Neural cell (in vitro differentiated cells): ENCODE data around the gene OPRD1. TPM values are rescaled to one million over a fixed set of nuclear protein-coding genes. Genes with fewer than 3 reads are reported as not detected.

Experiments used
- H2AFZ ChIP-seq: fragments of 200-600, 300-800 bp; sonication (generic), shearing (Covaris generic); 2 replicates; pipeline ENCODE4 v1.6.0; 2014; ENCODE audit warnings: low read depth, mild to moderate bottlenecking, antibody characterized with exemption, low read length, moderate library complexity
- H3F3A ChIP-seq: fragments of 200-600 bp; shearing (Covaris generic); 2 replicates; pipeline ENCODE4 v1.6.1; 2016; ENCODE audit warnings: mild to moderate bottlenecking, moderate library complexity, mixed read lengths, antibody characterized with exemption, low read length; ENCODE audit not compliant: insufficient read depth, poor library complexity, severe bottlenecking
- H3K27ac ChIP-seq: fragments of 200-600, 300-800 bp; sonication (generic), shearing (Covaris generic); 2 replicates; pipeline ENCODE4 v1.5.1; 2014; ENCODE audit warnings: mild to moderate bottlenecking, low read length, moderate library complexity
- H3K27me3 ChIP-seq: fragments of 300-800, 200-600 bp; sonication (generic), shearing (Covaris generic); 2 replicates; pipeline ENCODE4 v1.6.0; 2014; ENCODE audit warnings: mild to moderate bottlenecking, low read depth, low read length, moderate library complexity; ENCODE audit not compliant: insufficient read depth
- H3K36me3 ChIP-seq: fragments of 300-800, 200-600 bp; sonication (generic), shearing (Covaris generic); 2 replicates; pipeline ENCODE4 v1.5.1; 2014; ENCODE audit warnings: mild to moderate bottlenecking, antibody characterized with exemption, low read length, moderate library complexity; ENCODE audit not compliant: insufficient read depth
- H3K4me2 ChIP-seq: fragments of 300-800, 200-600 bp; sonication (generic), shearing (Covaris generic); 2 replicates; pipeline ENCODE4 v1.6.0; 2014; ENCODE audit warnings: mild to moderate bottlenecking, low read length
- H3K4me3 ChIP-seq: fragments of 300-800, 200-600 bp; sonication (generic), shearing (Covaris generic); 2 replicates; pipeline ENCODE4 v1.5.1; 2014; ENCODE audit warnings: mild to moderate bottlenecking, low read length, moderate library complexity
- H3K79me2 ChIP-seq: fragments of 200-600 bp; shearing (Covaris generic); replicated peaks from 2 replicates; pipeline ENCODE4 v1.6.0; 2014; ENCODE audit warnings: mild to moderate bottlenecking, low read length, moderate library complexity; ENCODE audit not compliant: insufficient read depth
- H3K9ac ChIP-seq: fragments of 300-800, 200-600 bp; sonication (generic), shearing (Covaris generic); 2 replicates; pipeline ENCODE4 v1.6.1; 2016; ENCODE audit warnings: mild to moderate bottlenecking, low read length, mixed read lengths
- H3K9me2 ChIP-seq: fragments of 200-600 bp; shearing (Covaris generic); 2 replicates; pipeline ENCODE4 v1.6.1; 2016; ENCODE audit warnings: mild to moderate bottlenecking, low read length, mixed read lengths; ENCODE audit not compliant: insufficient read depth
- H3K9me3 ChIP-seq: fragments of 200-600, 300-800 bp; sonication (generic), shearing (Covaris generic); 2 replicates; pipeline ENCODE4 v1.6.1; 2016; ENCODE audit warnings: mild to moderate bottlenecking, mixed run types, low read length, moderate library complexity, mixed read lengths
- H4K20me1 ChIP-seq: fragments of 200-600 bp; shearing (Covaris generic); 2 replicates; pipeline ENCODE4 v1.6.1; 2016; ENCODE audit warnings: mild to moderate bottlenecking, mixed run types; ENCODE audit not compliant: insufficient read depth
- EP300 ChIP-seq: fragments of 450-650 bp; conservative IDR thresholded peaks from 2 replicates; pipeline ENCODE4 v1.6.1; 2014; ENCODE audit warnings: antibody characterized with exemption, mild to moderate bottlenecking, moderate library complexity; ENCODE audit not compliant: poor library complexity, severe bottlenecking
- EZH2 ChIP-seq: fragments of 200-600, 300-800 bp; shearing (Covaris generic), sonication (generic); IDR thresholded peaks from 2 replicates; pipeline ENCODE4 v1.6.1; 2014; ENCODE audit warnings: antibody characterized with exemption, low read length, borderline replicate concordance, mild to moderate bottlenecking; ENCODE audit not compliant: insufficient read depth, poor library complexity, severe bottlenecking
- MXI1 ChIP-seq: fragments of 450-650 bp; conservative IDR thresholded peaks from 2 replicates; pipeline ENCODE4 v1.6.1; 2014; ENCODE audit warnings: antibody characterized with exemption, mild to moderate bottlenecking; ENCODE audit not compliant: poor library complexity, severe bottlenecking
- POLR2AphosphoS5 ChIP-seq: IDR thresholded peaks from 2 replicates; pipeline ENCODE4 v1.6.1; 2012
- RAD21 ChIP-seq: fragments of 450-650 bp; conservative IDR thresholded peaks from 2 replicates; pipeline ENCODE4 v1.6.1; 2014; ENCODE audit warnings: antibody characterized with exemption, mild to moderate bottlenecking, moderate library complexity
- SMC3 ChIP-seq: fragments of 450-650 bp; conservative IDR thresholded peaks from 2 replicates; pipeline ENCODE4 v1.6.1; 2014; ENCODE audit warnings: antibody characterized with exemption, mild to moderate bottlenecking, moderate library complexity; ENCODE audit not compliant: poor library complexity
- TAF1 ChIP-seq: IDR thresholded peaks from 2 replicates; pipeline ENCODE4 v1.6.1; 2012; ENCODE audit warnings: low read depth
- polyA plus RNA-seq: library from polyadenylated mRNA; depleted of rRNA; stranded (reverse); fragments of >200 nt; gene quantifications from 2 replicates; pipeline ENCODE4 v1.2.3, GENCODE V29; 2014
- TF ChIP-seq, protein P1 (sequence below): IDR thresholded peaks from 2 replicates; pipeline ENCODE4 v1.6.1; 2012; ENCODE audit warnings: borderline replicate concordance
- TF ChIP-seq, protein P2 (sequence below): fragments of 450-650 bp; IDR thresholded peaks from 2 replicates; pipeline ENCODE4 v1.5.1; 2014; ENCODE audit warnings: antibody characterized with exemption, mild to moderate bottlenecking, moderate library complexity; ENCODE audit not compliant: poor library complexity, severe bottlenecking

The OPRD1 gene
- polyA plus RNA-seq, 1 donor from 2014 or later: 0.09 TPM

DNA sequence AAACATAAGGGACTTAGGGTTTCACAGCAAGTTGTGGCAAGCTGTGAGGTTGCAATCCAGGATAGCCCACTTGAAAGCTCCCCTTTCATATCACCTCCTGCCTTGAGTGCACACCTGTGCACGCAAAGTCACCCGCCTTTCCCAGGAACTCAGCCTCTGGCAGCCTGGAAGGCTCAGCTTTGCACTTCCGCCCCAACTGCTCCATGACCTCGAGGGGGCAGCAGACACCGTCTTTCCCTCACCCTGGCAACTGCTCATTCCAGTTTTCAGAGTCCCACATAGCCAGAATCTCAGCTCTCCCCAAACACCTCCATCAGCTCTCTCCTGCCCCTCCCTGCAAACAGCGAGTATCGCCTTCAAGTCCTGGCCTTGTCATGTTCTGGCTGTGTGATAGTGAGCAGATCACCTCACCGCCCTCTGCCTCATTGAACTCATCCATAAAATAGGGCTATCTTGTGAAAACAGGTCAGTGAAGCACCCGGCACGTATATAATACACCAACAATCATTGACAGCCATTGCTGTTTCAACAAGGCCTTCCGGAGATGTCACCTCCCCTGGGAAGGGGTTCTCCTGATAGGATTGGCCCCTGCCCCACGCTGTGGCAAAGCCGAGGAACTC, 70.1 kb downstream of the OPRD1 start:
- Histone ChIP-seq H3K4me2 (no peak overlapping the region), H3K4me3 (no peak overlapping the region), H3K27me3 (peaks cover 10% of the 10 kb centered on the region)

DNA sequence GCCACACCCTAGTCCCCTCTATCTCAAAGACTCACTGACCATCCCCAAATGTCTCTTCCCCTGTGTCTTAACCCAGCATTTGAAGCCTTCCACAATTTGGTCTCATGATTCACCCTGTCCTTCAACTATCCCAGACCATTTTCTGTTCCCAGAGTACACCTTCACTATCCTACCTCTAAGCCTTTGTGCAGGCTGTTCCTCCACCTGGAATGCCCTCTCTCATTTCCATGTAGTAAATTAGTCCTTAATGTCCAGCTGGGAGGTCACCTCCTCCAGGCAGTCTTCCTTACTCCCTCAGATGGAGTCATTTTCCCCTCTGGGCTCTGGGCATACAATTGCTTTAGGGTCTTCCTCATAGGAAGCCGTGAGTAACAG, 71.3 kb downstream of the OPRD1 start:
- Histone ChIP-seq H3K9ac (no peak overlapping the region), H4K20me1 (no peaks in the 10 kb centered on the region), H3K9me2 (no peaks in the 10 kb centered on the region), H3K36me3 (no peaks in the 10 kb centered on the region), H3K27me3 (peaks cover 22% of the 10 kb centered on the region), H2AFZ (no peak overlapping the region), H3K79me2 (no peaks in the 10 kb centered on the region), H3K9me3 (no peaks in the 10 kb centered on the region), H3F3A (peaks cover 4% of the 10 kb centered on the region), H3K27ac (no peak overlapping the region), H3K4me3 (no peak overlapping the region), H3K4me2 (no peak overlapping the region)
- TF ChIP-seq RAD21 (no peak), SMC3 (no peak), EP300 (no peak), EZH2 (no peak), TAF1 (no peak), MXI1 (no peak), POLR2AphosphoS5 (no peak)
- TF ChIP-seq, protein P1, sequence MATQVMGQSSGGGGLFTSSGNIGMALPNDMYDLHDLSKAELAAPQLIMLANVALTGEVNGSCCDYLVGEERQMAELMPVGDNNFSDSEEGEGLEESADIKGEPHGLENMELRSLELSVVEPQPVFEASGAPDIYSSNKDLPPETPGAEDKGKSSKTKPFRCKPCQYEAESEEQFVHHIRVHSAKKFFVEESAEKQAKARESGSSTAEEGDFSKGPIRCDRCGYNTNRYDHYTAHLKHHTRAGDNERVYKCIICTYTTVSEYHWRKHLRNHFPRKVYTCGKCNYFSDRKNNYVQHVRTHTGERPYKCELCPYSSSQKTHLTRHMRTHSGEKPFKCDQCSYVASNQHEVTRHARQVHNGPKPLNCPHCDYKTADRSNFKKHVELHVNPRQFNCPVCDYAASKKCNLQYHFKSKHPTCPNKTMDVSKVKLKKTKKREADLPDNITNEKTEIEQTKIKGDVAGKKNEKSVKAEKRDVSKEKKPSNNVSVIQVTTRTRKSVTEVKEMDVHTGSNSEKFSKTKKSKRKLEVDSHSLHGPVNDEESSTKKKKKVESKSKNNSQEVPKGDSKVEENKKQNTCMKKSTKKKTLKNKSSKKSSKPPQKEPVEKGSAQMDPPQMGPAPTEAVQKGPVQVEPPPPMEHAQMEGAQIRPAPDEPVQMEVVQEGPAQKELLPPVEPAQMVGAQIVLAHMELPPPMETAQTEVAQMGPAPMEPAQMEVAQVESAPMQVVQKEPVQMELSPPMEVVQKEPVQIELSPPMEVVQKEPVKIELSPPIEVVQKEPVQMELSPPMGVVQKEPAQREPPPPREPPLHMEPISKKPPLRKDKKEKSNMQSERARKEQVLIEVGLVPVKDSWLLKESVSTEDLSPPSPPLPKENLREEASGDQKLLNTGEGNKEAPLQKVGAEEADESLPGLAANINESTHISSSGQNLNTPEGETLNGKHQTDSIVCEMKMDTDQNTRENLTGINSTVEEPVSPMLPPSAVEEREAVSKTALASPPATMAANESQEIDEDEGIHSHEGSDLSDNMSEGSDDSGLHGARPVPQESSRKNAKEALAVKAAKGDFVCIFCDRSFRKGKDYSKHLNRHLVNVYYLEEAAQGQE: no peak
- TF ChIP-seq, protein P2, sequence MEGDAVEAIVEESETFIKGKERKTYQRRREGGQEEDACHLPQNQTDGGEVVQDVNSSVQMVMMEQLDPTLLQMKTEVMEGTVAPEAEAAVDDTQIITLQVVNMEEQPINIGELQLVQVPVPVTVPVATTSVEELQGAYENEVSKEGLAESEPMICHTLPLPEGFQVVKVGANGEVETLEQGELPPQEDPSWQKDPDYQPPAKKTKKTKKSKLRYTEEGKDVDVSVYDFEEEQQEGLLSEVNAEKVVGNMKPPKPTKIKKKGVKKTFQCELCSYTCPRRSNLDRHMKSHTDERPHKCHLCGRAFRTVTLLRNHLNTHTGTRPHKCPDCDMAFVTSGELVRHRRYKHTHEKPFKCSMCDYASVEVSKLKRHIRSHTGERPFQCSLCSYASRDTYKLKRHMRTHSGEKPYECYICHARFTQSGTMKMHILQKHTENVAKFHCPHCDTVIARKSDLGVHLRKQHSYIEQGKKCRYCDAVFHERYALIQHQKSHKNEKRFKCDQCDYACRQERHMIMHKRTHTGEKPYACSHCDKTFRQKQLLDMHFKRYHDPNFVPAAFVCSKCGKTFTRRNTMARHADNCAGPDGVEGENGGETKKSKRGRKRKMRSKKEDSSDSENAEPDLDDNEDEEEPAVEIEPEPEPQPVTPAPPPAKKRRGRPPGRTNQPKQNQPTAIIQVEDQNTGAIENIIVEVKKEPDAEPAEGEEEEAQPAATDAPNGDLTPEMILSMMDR: no peak

More for the DNA sequence above, 70.1 kb downstream of the OPRD1 start:
- H3K9me3 ChIP-seq: no peaks in the 10 kb centered on the region
- H3K36me3 ChIP-seq: no peaks in the 10 kb centered on the region
- no peaks in the 10 kb centered on the region for H3K79me2 ChIP-seq
- H2AFZ ChIP-seq: no peak overlapping the region
- no peaks in the 10 kb centered on the region for H4K20me1 ChIP-seq
- no peak overlapping the region for H3K9ac ChIP-seq
- H3K27ac ChIP-seq: no peak overlapping the region
- no peaks in the 10 kb centered on the region for H3K9me2 ChIP-seq
- peaks cover 4% of the 10 kb centered on the region for H3F3A ChIP-seq
- TF ChIP-seq, protein P2: peak; percentile 97
- TF ChIP-seq, protein P1: no peak
- peak; percentile 99 for TF ChIP-seq SMC3
- peak; percentile 99 for TF ChIP-seq RAD21
- TF ChIP-seq MXI1: no peak
- no peak for TF ChIP-seq POLR2AphosphoS5
- TF ChIP-seq EZH2: no peak
